Upper lobe of left lung (tissue), 6 donors: ENCODE results near the gene KASH5. TPM values are rescaled to one million over a fixed set of nuclear protein-coding genes. Genes with fewer than 3 reads are reported as not detected.

Source experiments
- ATAC-seq, 2 donors: fragments of 200-7000 bp; cut with Tn5 transposase; one replicate each; pipeline ENCODE4 v1.9.1; 2022; ENCODE audit warnings: mild to moderate bottlenecking in 2 of 2, moderate library complexity in 2 of 2; ENCODE audit not compliant: low FRiP score in 2 of 2
- DNase-seq, 2 donors: peaks; one replicate each; pipeline ENCODE4 v3.0.0-alpha.2; 2019 to 2020
- H3K27ac ChIP-seq, 4 donors: fragments of 200-600 bp; sonication (generic); one replicate each; pipeline ENCODE4 v1.5.1; 2016 to 2019
- H3K27me3 ChIP-seq, 4 donors: fragments of 200-600 bp; sonication (generic); one replicate each; pipeline ENCODE4 v1.5.1; 2017 to 2019
- H3K36me3 ChIP-seq, 4 donors: fragments of 200-600 bp; sonication (generic); one replicate each; pipeline ENCODE4 v1.5.1; 2016 to 2019
- H3K4me1 ChIP-seq, 4 donors: fragments of 200-600 bp; sonication (generic); one replicate each; pipeline ENCODE4 v1.5.1; 2018 to 2019
- H3K4me3 ChIP-seq, 4 donors: fragments of 200-600 bp; sonication (generic); one replicate each; pipeline ENCODE4 v1.5.1; 2017 to 2019; ENCODE audit warnings: mild to moderate bottlenecking in 2 of 4, moderate library complexity in 1 of 4
- H3K9me3 ChIP-seq, 4 donors: fragments of 200-600 bp; sonication (generic); one replicate each; pipeline ENCODE4 v1.5.1; 2018 to 2019
- CTCF ChIP-seq, 6 experiments: fragments of 450-650 bp in 4 of 6; fragments of 200-600 bp in 2 of 6; sonication (generic) in 2 of 6; IDR thresholded peaks; one replicate each; pipeline ENCODE4 v1.5.1; 2016 to 2019; ENCODE audit warnings: antibody characterized with exemption in 6 of 6
- EP300 ChIP-seq, 4 donors: sonication (generic); formaldehyde crosslinking; IDR thresholded peaks; one replicate each; pipeline ENCODE4 v1.5.1; 2017; ENCODE audit warnings: antibody characterized with exemption in 4 of 4, control low read depth in 2 of 4
- POLR2A ChIP-seq, 4 donors: fragments of 450-650 bp; IDR thresholded peaks; one replicate each; pipeline ENCODE4 v1.5.1; 2016 to 2017; ENCODE audit warnings: antibody characterized with exemption in 4 of 4, mild to moderate bottlenecking in 2 of 4
- POLR2AphosphoS5 ChIP-seq, 2 donors: sonication (generic); formaldehyde crosslinking; IDR thresholded peaks; one replicate each; pipeline ENCODE4 v1.5.1; 2017; ENCODE audit warnings: antibody characterized with exemption in 2 of 2
- WGBS, 2 donors: methylation state at CpG; one replicate each; pipeline ENCODE4 v1.1.5; 2017 to 2018; 5-methylcytosine and 5-hydroxymethylcytosine counted together
- total RNA-seq, 6 donors: library from RNA; depleted of rRNA in 4 of 6; stranded (reverse); fragments of >200 nt in 4 of 6; gene quantifications; one replicate each; pipeline versions ENCODE4 v1.1.0 to v1.2.1, GENCODE V29; 2016 to 2021
- donor health status: DM: no; HTN: no; CAD: no; lungs with moderate emphysema.
- donor health status: DM: no; HTN: yes; CAD: no; lungs with severe emphysema.

The KASH5 gene
- total RNA-seq, 6 donors from 2014 or later: 0.61 to 6.9 (median 1.6) TPM; not detected in 2

- ATAC-seq (no peak), DNase-seq (no peak)
- H3K4me3 ChIP-seq: no peak overlapping the region
- 67 to 68% methylated on average over 4 to 9 of the region's 9 CpGs for WGBS, 2 donors
- H3K27me3 ChIP-seq: peaks cover 0 to 84% (median 51%) of the 10 kb centered on the region in 4 donors
- TF ChIP-seq POLR2AphosphoS5 (IDR thresholded peaks at IDR 0.05): no peak
- no peak overlapping the region for H3K27ac ChIP-seq
- no peaks in the 10 kb centered on the region for H3K36me3 ChIP-seq
- H3K9me3 ChIP-seq: no peaks in the 10 kb centered on the region
- peaks cover 6 to 25% (median 16%) of the 10 kb centered on the region in 4 donors for H3K4me1 ChIP-seq
These were observed 42.2 kb downstream of the KASH5 start for GRCh38 chr19:49430172-49430677.

- peaks cover 0 to 79% (median 48%) of the 10 kb centered on the region in 4 donors for H3K27me3 ChIP-seq
- H3K27ac ChIP-seq: no peak overlapping the region
- no peaks in the 10 kb centered on the region for H3K36me3 ChIP-seq
- TF ChIP-seq EP300 (IDR thresholded peaks at IDR 0.05): no peak
- TF ChIP-seq CTCF (IDR thresholded peaks at IDR 0.05): peak in 1 of 6 experiments; percentile 18
- no peak for DNase-seq
- no peak overlapping the region for H3K4me3 ChIP-seq
- H3K9me3 ChIP-seq: no peaks in the 10 kb centered on the region
- ATAC-seq: peak in 1 of 2 donors; percentile 13
- 49 to 71% methylated on average over 10 to 23 of the region's 28 CpGs for WGBS, 2 donors
- peaks cover 6 to 25% (median 16%) of the 10 kb centered on the region in 4 donors for H3K4me1 ChIP-seq
These were observed 42.8 kb downstream of the KASH5 start for GRCh38 chr19:49430678-49431329.

GRCh38 chr19:49431330-49431749, 43.3 kb downstream of the KASH5 start:
- no peak for TF ChIP-seq CTCF (IDR thresholded peaks at IDR 0.05)
- no peak for TF ChIP-seq POLR2A (IDR thresholded peaks at IDR 0.05)
- TF ChIP-seq POLR2AphosphoS5 (IDR thresholded peaks at IDR 0.05): no peak
- no peak for TF ChIP-seq EP300 (IDR thresholded peaks at IDR 0.05)
- H3K4me3 ChIP-seq: no peak overlapping the region
- H3K36me3 ChIP-seq: no peaks in the 10 kb centered on the region
- no peak for DNase-seq
- H3K27ac ChIP-seq: no peak overlapping the region
- no peak for ATAC-seq
- no peaks in the 10 kb centered on the region for H3K9me3 ChIP-seq
- peaks cover 0 to 79% (median 48%) of the 10 kb centered on the region in 4 donors for H3K27me3 ChIP-seq
- WGBS, 2 donors: 42 to 57% methylated on average over 21 to 26 of the region's 29 CpGs
- H3K4me1 ChIP-seq: peaks cover 7 to 26% (median 16%) of the 10 kb centered on the region in 4 donors

GRCh38 chr19:49432141-49433073, 44.4 kb downstream of the KASH5 start:
- ATAC-seq (no peak), DNase-seq (no peak)
- Histone ChIP-seq H3K27ac (no peak overlapping the region), H3K36me3 (no peaks in the 10 kb centered on the region), H3K4me1 (peaks cover 9 to 29% (median 19%) of the 10 kb centered on the region in 4 donors), H3K9me3 (no peaks in the 10 kb centered on the region), H3K4me3 (no peak overlapping the region), H3K27me3 (peaks cover 0 to 78% (median 51%) of the 10 kb centered on the region in 4 donors)
- 11 to 12% methylated on average over 38 to 49 of the region's 63 CpGs for WGBS, 2 donors
- TF ChIP-seq POLR2AphosphoS5 (IDR thresholded peaks at IDR 0.05) (no peak), POLR2A (IDR thresholded peaks at IDR 0.05) (no peak), EP300 (IDR thresholded peaks at IDR 0.05) (no peak), CTCF (IDR thresholded peaks at IDR 0.05) (no peak)
